VCaP (cell line): ENCODE measurements around the gene SKA1.
A peak's percentile ranks its signal among the peaks of the same experiment; 100 is the strongest.
"Not testable (repeated sequence)": the region's sequence is repeated elsewhere in the genome, so short reads cannot be mapped to it uniquely, and the experiment has no call there.

Experiments
- H3K27ac ChIP-seq: fragments of 450-650 bp; 2 replicates; pipeline ENCODE4 v1.5.1; 2017
- TF ChIP-seq, protein P1 (sequence below): fragments of 450-650 bp; conservative IDR thresholded peaks from 2 replicates; pipeline ENCODE4 v1.5.1; 2017; ENCODE audit warnings: mild to moderate bottlenecking, moderate library complexity

Gene SKA1

DNA sequence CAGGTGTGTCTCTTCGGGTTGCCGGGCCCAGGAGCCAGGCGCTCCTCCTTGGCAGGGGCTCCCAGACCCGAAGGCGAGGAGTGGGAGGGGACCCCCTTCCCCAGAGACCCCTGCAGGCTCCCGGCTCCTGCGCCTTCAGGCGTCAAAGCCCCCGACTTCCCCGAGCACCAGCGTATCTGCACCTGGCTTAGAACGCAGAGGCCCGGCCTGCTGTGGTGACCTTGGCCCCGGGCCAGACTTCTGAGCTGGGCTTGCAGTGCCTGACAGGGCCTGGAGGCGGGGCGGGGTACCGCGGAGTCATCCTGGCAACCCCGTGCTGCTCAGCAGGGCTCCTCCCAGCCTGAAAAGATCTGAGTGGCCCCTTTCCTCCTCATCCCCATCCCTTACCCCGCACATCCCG is 27.0 kb downstream of the SKA1 start:
- TF ChIP-seq, protein P1, sequence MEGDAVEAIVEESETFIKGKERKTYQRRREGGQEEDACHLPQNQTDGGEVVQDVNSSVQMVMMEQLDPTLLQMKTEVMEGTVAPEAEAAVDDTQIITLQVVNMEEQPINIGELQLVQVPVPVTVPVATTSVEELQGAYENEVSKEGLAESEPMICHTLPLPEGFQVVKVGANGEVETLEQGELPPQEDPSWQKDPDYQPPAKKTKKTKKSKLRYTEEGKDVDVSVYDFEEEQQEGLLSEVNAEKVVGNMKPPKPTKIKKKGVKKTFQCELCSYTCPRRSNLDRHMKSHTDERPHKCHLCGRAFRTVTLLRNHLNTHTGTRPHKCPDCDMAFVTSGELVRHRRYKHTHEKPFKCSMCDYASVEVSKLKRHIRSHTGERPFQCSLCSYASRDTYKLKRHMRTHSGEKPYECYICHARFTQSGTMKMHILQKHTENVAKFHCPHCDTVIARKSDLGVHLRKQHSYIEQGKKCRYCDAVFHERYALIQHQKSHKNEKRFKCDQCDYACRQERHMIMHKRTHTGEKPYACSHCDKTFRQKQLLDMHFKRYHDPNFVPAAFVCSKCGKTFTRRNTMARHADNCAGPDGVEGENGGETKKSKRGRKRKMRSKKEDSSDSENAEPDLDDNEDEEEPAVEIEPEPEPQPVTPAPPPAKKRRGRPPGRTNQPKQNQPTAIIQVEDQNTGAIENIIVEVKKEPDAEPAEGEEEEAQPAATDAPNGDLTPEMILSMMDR = peak; percentile 23
- H3K27ac ChIP-seq = peak overlapping the region; percentile 96

DNA sequence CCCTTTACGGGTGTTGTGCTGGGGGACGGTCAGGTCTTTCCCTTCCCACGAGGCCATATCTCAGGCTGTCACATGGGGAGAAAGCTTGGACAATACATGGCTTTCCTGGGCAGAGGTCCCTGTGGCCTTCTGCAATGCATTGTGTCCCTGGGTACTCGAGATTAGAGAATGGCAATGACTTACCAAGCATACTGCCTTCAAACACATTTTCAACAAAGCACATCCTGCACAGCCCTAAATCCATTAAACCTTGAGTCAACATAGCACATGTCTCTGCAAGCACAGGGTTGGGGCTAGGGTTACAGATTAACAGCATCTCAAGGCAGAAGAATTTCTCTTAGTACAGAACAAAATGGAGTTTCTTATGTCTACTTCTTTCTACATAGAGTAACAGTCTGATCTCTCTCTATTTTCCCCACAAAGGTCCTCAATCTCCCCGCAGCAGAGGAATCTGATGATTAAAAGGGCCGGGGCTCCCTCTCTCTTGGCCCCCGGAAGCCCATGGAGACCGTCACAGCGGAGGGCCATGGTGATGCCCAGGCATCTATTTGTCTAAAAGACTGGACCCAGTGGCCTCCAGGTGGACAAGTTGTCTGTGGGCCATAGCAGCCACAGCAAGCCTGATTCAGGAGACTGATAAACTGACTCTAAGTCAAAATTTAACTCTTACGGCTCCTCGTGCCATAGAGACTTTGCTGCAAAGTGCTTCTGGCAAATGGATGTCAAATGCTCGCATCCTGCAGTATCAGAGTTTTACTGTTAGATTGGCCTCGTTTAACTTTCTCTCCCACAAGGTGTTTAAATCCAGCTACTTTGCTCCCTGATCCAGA is 30.1 kb downstream of the SKA1 start:
- H3K27ac ChIP-seq = peak overlapping the region; percentile 96

DNA sequence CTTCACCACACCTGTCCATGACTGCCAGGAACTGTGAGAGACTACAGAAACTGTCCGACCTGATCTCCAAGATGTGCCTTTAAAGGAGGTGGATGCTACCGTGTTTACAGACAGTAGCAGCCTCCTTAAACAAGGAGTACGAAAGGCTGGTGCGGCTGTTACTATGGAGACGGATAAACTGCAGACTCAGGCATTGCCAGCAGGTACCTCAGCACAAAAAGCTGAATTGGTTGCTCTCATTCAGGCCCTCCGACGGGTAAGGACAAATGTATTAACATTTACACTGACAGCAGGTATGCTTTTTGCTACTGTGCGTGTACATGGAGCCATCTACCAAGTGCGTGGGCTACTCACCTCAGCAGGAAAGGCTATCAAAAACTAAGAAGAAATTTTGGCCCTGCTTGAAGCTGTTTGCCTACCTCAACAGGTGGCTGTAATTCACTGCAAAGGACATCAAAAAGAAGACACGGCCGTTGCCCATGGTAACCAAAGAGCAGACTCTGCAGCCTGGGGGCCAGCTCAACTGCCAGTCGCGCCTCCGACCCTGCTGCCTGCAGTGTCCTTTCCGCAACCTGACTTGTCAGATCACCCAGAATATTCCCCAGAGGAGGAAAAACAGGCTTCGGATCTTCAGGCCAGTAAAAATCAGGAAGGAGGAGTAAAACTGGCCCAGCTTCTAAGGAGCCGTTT is 30.9 kb downstream of the SKA1 start:
- TF ChIP-seq, protein P1 = no peak
- peak overlapping the region; percentile 96 for H3K27ac ChIP-seq

DNA sequence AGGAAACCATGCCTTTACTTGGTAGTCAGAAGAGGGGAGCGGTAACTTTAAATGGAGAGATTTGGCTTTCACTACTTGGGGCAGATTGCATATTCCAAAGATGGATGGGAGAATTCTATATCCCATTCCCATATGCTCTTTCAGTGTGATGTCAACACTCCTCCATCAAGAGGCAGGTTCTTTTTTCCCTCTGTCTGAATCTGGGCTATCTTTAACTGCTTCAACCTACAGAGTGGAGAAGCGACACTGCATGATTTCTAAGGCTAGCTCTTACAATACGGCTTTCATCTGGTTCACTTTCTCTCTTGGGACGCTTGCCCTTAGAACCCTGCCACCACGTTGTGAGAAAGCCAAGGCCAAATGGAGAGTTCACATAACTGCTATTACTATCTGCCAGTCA is 34.4 kb downstream of the SKA1 start:
- TF ChIP-seq, protein P1 = no peak
- no peak overlapping the region for H3K27ac ChIP-seq

DNA sequence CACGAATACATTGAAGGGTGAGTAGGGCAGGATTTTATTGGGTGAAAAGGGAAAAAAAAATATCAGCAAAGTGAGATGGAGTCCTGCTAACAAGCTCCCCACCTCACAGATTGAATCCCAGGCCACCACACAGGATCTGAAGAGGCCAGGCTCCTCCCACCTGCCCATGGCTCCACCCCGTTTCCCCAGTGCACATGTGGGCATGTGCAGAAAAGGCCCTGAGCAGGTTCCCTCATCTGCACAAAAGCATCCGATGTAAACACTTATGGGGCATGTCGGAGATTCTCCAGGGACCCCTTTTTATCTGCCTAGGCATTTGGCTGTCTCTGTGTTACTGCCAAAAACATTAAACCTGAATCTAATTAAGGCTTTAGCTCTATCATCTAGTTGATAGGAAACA is 35.2 kb downstream of the SKA1 start:
- H3K27ac ChIP-seq = no peak overlapping the region
- TF ChIP-seq, protein P1 = no peak

DNA sequence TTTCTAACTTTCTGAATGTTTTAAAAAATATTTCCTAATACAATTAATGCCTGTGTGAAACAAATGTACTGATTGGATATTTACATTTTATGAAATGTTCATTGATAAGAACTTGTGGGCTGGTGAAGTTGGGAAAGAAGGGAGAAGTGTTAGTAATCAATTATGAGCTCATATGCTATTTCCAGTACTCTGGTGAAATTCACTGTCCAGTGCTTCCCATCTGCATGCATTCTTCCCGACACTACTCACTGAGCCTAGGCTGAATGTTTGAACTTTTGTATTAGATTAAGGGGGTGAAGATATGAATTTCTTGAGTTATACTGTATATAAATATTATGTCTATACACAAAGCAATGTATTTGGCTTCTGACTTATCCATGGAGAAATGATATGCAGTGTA is 36.0 kb downstream of the SKA1 start:
- TF ChIP-seq, protein P1 = no peak
- no peak overlapping the region for H3K27ac ChIP-seq

DNA sequence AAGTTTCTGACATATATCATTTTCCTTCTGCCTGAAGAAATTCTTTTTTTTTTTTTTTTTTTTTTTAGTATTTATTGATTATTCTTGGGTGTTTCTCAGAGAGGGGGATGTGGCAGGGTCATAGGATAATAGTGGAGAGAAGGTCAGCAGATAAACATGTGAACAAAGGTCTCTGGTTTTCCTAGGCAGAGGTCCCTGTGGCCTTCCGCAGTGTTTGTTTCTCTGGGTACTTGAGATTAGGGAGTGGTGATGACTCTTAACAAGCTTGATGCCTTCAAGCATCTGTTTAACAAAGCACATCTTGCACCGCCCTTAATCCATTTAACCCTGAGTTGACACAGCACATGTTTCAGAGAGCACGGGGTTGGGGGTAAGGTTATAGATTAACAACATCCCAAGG is 42.0 kb downstream of the SKA1 start:
- H3K27ac ChIP-seq = not testable (repeated sequence)

DNA sequence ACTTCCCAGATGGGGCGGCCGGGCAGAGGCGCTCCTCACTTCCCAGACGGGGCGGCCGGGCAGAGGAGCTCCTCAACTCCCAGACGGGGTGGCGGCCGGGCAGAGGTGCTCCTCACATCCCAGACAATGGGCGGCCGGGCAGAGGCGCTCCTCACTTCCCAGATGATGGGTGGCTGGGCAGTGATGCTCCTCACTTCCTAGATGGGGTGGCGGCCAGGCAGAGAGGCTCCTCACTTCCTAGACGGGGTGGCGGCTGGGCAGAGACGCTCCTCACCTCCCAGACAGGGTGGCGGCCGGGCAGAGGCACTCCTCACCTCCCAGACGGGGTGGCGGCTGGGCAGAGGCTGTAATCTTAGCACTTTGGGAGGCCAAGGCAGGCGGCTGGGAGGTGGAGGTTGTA is 42.9 kb downstream of the SKA1 start:
- H3K27ac ChIP-seq = not testable (repeated sequence)

DNA sequence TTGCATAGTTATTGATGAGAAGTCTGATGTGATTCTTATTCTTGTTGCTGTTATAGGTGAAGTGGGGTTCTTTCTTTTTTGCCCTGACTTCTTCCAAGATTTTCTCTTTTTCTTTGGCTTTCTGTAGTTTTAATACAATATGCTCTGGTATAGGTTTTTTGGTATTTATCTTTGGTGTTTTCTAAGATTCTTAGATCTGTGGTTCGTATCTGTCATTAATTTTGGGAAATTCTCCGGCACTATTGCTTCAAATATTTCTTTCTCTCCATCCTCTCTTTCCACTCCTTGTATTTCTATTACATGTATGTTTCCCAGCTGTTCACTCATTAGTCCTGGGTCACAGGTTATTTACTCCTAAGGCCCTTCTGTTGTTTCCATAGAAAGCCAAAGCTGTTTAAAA is 43.8 kb downstream of the SKA1 start:
- TF ChIP-seq, protein P1 = no peak

More for the DNA sequence above, 43.8 kb downstream of the SKA1 start:
- H3K27ac ChIP-seq = no peak overlapping the region
